NCI-H2227 (cell line): ENCODE results near the gene RLIM.
"Not testable (repeated sequence)": the region's sequence is repeated elsewhere in the genome, so short reads cannot be mapped to it uniquely, and the experiment has no call there.

Experiments
- DNase-seq: peaks from one replicate; lab custom pipeline; 2025; ENCODE audit not compliant: unreplicated experiment; lab: John Stamatoyannopoulos, UW

Gene RLIM, protein sequence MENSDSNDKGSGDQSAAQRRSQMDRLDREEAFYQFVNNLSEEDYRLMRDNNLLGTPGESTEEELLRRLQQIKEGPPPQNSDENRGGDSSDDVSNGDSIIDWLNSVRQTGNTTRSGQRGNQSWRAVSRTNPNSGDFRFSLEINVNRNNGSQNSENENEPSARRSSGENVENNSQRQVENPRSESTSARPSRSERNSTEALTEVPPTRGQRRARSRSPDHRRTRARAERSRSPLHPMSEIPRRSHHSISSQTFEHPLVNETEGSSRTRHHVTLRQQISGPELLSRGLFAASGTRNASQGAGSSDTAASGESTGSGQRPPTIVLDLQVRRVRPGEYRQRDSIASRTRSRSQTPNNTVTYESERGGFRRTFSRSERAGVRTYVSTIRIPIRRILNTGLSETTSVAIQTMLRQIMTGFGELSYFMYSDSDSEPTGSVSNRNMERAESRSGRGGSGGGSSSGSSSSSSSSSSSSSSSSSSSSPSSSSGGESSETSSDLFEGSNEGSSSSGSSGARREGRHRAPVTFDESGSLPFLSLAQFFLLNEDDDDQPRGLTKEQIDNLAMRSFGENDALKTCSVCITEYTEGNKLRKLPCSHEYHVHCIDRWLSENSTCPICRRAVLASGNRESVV

GRCh38 chrX:74614093-74614909 is at the start of gene RLIM:
Gene RLIM, minus strand, starts transcription at chrX:74614624. Its CDS starts 18,647 bp downstream, at chrX:74595977.
- DNase-seq = peak; percentile 98

GRCh38 chrX:74656079-74656745 is 41.8 kb upstream of the RLIM start:
- DNase-seq = no peak

- not testable (repeated sequence) for DNase-seq
These were observed 40.5 kb upstream of the RLIM start for GRCh38 chrX:74654953-74655352.

DNA sequence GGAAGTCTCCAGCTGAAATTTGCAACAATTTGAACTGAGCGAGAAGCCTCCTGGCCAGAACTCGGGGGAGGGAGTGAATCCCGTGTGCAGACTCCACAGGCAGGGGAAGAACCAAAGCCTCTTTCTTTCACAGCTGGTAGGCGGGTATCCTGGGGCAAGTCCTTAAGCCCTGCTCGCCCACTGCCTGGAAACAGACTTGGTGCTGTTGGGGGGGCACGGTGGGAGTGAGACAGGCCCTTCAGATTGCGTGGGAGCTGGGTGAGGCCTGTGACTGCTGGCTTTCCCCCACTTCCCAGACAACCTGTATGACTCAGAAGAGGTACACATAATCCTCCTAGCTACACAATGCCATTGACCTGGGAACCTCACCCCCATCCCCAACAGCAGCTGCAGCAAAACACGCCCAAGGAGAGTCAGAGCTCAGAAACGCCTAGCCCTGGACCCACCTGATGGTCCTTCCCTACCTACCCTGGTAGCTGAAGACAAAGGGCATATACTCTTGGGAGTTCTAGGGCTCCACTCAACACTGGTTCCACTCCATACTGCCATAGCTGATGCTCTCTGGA is 22.4 kb upstream of the RLIM start:
- DNase-seq = no peak

- DNase-seq = peak; percentile 40
These were observed 893 bp downstream of the RLIM start for GRCh38 chrX:74613370-74614092.

GRCh38 chrX:74606799-74607198 is 7.6 kb downstream of the RLIM start:
- DNase-seq = no peak

- no peak for DNase-seq
These were observed 8.1 kb downstream of the RLIM start for GRCh38 chrX:74606342-74606741.

GRCh38 chrX:74603040-74603439 is 11.4 kb downstream of the RLIM start:
- DNase-seq = no peak

- no peak for DNase-seq
These were observed 12.3 kb downstream of the RLIM start for GRCh38 chrX:74602142-74602541.

DNA sequence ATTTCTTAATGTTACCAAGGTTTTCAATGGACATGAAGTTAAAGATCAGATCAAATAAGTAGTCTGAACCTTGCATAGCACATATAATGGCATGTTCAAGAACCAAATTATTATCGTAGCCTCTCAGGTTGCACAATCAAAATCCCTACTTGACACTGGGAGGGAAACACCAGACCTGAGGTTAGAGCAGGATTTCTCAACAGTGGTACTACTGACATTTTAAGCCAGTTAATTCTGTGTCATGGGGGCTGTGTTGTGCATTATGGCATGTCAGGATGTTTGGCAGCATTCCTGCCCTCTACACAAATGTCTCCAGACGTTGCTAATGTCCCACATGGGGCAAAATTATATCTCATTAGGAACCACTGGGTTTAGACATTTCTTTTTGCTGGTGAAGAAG is 20.8 kb downstream of the RLIM start:
- no peak for DNase-seq

- no peak for DNase-seq
These were observed 28.7 kb downstream of the RLIM start for GRCh38 chrX:74585766-74586165.

GRCh38 chrX:74579597-74580198 is 34.7 kb downstream of the RLIM start:
- no peak for DNase-seq

DNA sequence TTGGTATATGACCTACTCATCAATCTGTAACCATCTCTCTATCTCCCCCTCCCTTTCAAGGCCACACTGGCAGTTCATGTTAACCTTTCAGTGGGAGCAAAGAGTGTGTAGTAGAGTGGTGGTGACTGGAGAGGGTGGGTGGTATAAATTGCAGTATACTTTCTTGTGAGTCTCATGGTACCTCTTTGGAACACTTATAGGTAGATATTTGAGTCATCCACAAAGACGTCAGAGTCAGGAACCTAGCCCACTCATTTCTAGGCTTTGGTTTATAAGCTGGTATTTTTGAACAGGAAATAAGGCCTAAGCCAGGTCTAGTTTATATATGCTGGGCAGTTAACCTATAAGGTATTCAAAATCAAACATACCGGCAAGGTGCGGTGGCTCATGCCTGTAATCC is 36.3 kb downstream of the RLIM start:
- no peak for DNase-seq

GRCh38 chrX:74557378-74557777 is 57.0 kb downstream of the RLIM start:
- no peak for DNase-seq

GRCh38 chrX:74551934-74552333 is 62.5 kb downstream of the RLIM start:
- DNase-seq = no peak

DNA sequence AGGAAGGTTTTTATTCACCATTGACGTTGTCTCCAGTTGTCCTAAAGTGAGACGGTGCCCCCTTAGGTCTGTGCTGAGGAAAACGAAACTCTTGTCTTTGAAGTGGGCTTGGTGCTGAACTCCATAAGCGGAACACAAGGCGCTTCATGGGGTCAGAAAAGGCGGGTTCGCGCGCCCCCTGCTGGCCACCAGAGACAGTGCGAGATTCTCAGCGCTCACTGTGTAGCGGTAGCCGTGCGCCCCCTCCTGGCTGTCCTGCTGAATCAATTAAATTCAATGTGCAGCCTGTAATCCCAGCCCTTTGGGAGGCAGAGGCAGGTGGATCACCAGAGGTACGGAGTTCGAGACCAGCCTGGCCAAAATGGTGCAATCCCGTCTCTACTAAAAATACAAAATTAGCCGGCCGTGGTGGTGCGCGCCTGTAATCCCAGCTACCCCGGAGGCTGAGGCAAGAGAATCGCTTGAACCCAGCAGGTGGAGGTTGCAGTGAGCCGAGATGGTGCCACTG is 64.1 kb downstream of the RLIM start:
- DNase-seq = peak; percentile 90

DNA sequence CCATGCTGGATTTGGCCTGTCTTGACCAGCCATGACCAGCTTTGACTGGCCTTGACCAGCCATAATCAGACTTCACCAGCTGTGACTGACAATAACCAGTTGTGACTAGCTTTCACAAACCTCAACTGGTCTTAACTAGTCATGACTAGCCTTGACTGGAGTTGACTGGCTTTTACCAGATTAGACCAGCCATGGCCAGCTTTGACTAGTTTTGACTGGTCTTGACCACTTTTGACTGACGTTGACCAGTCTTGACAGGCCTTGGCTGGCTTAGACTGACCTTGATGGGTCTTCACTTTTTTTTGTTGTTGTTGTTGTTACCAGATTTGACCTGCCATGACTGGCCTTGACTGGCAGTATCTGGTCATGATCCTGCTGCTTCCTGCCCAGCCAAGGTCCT is 67.4 kb downstream of the RLIM start:
- no peak for DNase-seq

DNA sequence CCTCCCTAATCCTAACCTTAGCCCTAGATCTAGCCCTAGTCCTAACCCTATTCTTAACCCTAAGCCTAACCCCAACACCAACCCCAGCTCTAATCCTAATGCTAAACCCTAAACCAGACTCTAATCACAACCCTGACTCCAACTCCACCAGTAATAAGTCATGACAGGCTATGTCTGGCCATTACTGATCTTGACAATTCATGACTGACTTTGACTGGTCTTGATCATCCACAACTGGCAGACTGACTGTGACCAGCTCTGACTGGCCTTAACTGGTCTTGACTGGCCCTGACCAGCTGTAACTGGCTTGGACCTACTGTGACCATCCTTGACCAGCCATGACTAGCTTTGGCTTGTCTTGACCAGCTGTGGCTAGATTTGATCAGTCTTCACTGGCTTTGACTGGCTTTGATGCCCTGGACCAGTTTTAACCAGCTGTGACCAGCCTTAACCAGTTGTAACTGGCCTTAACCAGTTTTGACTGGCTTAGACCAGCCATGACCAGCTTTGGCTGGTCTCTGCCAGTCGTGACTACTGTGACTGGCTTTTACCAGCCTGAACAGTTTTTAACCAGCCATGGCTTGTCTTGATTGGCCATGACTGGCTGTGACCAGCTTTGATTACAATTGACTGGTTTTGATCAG is 68.4 kb downstream of the RLIM start:
- no peak for DNase-seq

GRCh38 chrX:74540635-74541249 is 73.7 kb downstream of the RLIM start:
- DNase-seq = no peak
